ENCODE measurements around the gene APBA3.
A peak's percentile ranks its signal among the peaks of the same experiment; 100 is the strongest.

APBA3 gene

DNA sequence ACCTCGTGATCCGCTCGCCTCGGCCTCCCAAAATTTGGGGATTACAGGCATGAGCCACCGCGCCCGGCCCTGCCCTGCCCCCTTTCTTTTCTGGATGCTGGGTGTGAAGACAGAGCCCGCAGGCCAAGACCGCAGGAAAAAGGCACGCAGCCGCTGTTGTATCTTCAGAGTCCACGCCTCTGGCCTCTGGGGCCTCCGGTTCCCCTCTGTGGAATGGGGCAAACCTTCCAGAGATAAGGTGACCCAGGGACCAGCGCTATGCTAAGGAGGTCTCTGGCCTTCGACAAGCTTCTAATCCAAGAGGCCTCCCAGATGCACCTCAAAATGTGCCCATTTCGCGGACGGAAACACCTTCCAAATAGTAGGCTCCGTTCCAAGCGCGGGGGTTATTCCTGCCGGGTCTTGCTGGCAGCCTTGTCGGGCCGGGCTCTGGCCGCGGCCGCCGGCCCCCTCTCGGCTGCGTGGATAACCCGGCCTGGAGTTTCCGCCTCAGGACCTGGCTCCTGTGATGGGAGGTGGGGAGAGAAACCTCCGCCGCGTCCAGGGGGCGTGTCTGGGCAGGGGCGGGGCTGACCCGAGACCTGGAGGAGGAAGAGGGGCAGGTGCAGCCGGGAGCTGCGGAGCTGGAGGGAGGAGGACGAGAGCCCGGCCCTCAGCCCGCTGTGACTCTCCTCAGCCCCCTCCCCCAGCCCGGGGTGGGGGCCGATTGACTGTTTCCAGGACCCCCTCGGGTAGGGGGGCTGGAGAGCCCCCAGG, 40.2 kb downstream of the APBA3 start:
- peaks cover 25% of the 10 kb centered on the region for H3K27me3 ChIP-seq
- H3K36me3 ChIP-seq = no peaks in the 10 kb centered on the region
- DNase-seq = peak; percentile 83
- no peaks in the 10 kb centered on the region for H3K4me1 ChIP-seq
- TF ChIP-seq, protein P1, sequence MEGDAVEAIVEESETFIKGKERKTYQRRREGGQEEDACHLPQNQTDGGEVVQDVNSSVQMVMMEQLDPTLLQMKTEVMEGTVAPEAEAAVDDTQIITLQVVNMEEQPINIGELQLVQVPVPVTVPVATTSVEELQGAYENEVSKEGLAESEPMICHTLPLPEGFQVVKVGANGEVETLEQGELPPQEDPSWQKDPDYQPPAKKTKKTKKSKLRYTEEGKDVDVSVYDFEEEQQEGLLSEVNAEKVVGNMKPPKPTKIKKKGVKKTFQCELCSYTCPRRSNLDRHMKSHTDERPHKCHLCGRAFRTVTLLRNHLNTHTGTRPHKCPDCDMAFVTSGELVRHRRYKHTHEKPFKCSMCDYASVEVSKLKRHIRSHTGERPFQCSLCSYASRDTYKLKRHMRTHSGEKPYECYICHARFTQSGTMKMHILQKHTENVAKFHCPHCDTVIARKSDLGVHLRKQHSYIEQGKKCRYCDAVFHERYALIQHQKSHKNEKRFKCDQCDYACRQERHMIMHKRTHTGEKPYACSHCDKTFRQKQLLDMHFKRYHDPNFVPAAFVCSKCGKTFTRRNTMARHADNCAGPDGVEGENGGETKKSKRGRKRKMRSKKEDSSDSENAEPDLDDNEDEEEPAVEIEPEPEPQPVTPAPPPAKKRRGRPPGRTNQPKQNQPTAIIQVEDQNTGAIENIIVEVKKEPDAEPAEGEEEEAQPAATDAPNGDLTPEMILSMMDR (IDR thresholded peaks at IDR 0.05; ENCODE audit: low read depth, low read length) = no peak
- no peak overlapping the region for H3K4me3 ChIP-seq (ENCODE audit: low read depth, low read length)
- H3K9me3 ChIP-seq = no peaks in the 10 kb centered on the region

DNA sequence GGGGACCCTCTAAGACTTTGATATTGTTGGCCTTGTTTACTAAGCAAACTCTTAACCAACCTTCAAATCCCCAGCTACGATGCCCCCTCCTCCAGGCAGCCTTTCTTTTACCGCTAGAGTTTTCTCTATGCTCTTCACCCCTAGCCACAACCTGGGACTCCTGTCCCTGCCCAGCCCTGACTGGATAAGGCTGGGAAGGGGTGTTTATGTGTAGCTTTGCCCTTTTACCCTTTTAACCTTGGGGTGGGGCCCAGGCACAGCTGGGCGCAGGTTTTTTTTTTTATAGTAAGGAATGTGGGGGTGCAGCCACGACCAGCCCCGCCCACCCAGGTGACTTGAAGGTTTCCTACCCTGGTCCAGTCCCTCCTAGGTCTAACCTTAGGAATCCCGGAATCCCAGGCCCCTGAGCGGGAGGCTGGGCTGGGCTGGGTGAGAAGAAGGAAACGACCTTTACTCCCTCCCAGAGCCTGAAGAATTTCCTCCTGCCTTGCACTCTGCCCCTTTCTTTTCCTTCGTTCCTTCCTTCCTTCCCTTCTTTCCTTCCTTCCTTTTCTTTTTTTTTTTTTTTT, 41.1 kb downstream of the APBA3 start:
- TF ChIP-seq, protein P1 (IDR thresholded peaks at IDR 0.05; ENCODE audit: low read depth, low read length) = no peak
- no peak overlapping the region for H3K4me3 ChIP-seq (ENCODE audit: low read depth, low read length)
- DNase-seq = no peak
- H3K9me3 ChIP-seq = no peaks in the 10 kb centered on the region
- H3K36me3 ChIP-seq = no peaks in the 10 kb centered on the region
- H3K4me1 ChIP-seq = no peaks in the 10 kb centered on the region
- H3K27me3 ChIP-seq = peaks cover 25% of the 10 kb centered on the region

DNA sequence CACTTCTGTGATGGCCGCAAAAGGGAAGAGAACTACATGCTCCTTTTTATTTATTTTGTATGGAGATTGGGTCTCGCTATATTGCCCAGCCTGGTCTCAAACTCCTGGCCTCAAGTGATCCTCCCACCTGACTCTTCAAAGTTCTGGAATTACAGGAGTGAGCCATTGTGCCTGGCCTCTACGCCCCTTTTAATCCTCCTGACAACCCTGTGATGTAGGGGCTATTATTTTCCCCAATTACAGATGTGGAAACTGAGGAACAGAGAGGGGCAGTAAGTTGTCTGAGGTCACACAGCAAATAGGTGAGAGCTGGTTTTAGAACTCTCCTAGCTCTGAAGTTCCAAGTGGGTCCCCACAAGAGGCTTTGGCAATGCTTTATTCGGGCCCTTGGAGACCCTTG, 41.6 kb downstream of the APBA3 start:
- TF ChIP-seq, protein P1 (IDR thresholded peaks at IDR 0.05; ENCODE audit: low read depth, low read length) = no peak
- no peaks in the 10 kb centered on the region for H3K36me3 ChIP-seq
- no peaks in the 10 kb centered on the region for H3K4me1 ChIP-seq
- no peak for DNase-seq
- H3K4me3 ChIP-seq (ENCODE audit: low read depth, low read length) = no peak overlapping the region
- H3K27me3 ChIP-seq = peaks cover 22% of the 10 kb centered on the region
- no peaks in the 10 kb centered on the region for H3K9me3 ChIP-seq

DNA sequence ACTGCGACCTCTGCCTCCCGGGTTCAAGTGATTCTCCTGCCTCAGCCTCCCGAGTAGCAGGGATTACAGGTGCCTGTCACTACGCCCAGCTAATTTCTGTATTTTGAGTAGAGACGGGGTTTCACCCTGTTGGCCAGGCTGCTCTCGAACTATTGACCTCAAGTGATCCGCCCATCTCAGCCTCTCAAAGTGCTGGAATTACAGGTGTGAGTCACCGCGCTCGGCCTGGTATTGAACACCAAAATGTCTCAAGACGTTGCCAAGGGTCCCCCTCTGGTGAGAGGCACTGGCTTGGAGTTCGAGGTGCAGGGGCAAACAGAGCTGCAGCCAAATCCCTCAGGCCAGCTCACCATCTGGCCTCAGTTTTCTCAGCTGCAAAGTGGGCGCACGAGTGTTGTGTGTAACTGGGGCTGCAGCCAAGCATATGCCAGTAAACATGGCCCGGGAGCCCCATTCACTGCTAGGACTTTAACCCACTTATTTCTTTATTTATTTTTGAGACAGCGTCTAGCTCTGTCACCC, 45.3 kb downstream of the APBA3 start:
- Histone ChIP-seq H3K27me3 (peaks cover 18% of the 10 kb centered on the region), H3K36me3 (no peaks in the 10 kb centered on the region), H3K9me3 (no peaks in the 10 kb centered on the region), H3K4me1 (no peaks in the 10 kb centered on the region), H3K4me3 (ENCODE audit: low read depth, low read length) (no peak overlapping the region)
- TF ChIP-seq, protein P1 (IDR thresholded peaks at IDR 0.05; ENCODE audit: low read depth, low read length) = no peak
- DNase-seq = no peak

DNA sequence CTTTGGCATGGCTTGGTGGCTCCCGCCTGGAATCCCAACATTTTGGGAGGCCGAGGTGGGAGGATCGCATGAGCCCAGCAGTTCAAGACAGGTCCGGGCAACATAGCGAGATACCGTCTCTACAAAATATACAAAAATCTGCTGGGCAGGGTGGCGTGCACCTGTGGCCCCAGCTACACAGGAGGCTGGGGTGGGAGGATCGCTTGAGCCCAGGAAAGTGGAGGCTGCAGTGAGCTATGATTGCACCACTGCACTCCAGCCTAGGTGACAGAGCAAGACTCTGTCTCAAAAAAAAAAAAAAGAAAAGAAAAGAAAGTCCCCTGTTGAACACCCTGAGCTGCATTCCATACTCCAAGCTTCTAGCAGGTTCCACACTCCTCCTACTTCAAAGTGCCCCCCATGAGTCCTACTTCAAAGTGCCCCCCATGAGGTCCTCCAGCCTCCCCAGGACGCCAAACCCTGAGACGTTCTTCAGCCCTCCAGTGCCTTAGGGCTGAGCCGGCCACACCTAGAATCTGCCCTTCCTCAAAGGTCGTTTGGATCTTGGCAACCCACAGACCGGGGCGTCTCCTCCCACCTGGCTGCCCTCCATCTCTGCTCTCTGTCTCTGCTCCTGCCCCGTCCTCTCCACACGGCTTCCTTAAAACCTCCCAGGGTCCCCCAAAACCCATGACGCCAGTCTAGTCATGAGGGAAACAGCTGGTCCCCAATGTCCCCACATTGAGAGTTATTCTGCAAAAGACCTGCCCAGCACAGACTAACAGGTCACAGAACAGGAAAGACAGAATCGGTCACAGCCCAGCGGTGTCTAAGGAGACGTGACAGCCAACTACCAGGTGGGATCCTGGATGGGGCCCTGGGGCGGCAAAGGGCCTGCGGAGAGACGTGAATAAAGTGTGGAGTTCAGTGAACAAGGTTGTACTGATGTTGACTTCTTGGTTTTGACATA, 48.6 kb downstream of the APBA3 start:
- no peak for DNase-seq
- TF ChIP-seq, protein P1 (IDR thresholded peaks at IDR 0.05; ENCODE audit: low read depth, low read length) = no peak
- Histone ChIP-seq H3K27me3 (peaks cover 41% of the 10 kb centered on the region), H3K9me3 (no peaks in the 10 kb centered on the region), H3K4me3 (ENCODE audit: low read depth, low read length) (no peak overlapping the region), H3K4me1 (no peaks in the 10 kb centered on the region), H3K36me3 (no peaks in the 10 kb centered on the region)
